HG03432 (cell line): ENCODE measurements around the gene NTN1.
"Not testable (repeated sequence)": the region's sequence is repeated elsewhere in the genome, so short reads cannot be mapped to it uniquely, and the experiment has no call there.

Source experiments
- ATAC-seq: cut with Tn5 transposase; IDR thresholded peaks from one replicate; pipeline ENCODE4 v1.9.1; 2021; ENCODE audit warnings: mild to moderate bottlenecking, moderate library complexity; ENCODE audit not compliant: unreplicated experiment

NTN1 gene

DNA sequence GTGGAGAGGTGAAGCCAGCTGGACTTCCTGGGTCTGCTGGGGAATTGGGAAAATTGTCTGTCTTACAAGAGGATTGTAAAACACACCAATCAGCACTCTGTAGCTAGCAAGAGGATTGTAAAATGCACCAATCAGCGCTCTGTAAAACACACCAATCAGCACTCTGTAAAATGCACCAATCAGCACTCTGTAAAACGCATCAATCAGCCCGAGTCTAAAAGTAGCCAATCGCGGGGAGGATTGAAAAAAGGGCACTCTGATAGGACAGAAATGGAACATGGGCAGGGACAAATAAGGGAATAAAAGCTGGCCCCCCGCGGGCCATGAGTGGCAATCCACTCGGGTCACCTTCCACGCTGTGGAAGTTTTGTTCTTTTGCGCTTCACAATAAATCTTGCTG lies 130.4 kb downstream of the NTN1 start:
- not testable (repeated sequence) for ATAC-seq

GRCh38 chr17:9158544-9159452 lies 137.5 kb downstream of the NTN1 start:
- no peak for ATAC-seq

DNA sequence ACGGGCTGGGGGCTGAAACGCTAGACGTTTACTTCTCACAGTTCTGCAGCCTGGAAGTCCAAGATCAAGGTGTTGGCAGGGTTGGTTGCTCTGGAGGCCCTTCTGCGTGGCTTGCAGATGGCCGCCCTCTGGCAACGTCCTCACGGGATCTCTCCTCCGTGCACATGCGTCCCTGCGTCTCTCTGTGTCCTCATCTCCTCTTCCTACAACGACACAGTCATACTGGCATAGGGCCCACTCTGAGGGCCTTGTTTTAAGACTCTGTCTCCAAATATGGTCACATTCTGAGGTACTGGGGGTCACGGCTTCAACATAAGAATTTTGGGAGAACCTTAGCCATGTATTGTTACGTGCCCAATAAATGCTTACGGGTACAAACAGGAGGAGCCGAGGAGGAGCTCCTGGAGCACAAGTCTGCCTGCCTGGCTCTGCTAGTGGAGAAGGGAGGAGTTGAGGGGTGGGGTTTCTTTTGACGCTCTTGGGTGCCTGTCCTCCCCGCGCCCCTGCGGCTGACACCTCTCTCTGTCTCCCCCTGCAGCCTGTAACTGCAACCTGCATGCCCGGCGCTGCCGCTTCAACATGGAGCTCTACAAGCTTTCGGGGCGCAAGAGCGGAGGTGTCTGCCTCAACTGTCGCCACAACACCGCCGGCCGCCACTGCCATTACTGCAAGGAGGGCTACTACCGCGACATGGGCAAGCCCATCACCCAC lies 141.1 kb downstream of the NTN1 start:
- no peak for ATAC-seq

GRCh38 chr17:9166788-9167187 lies 145.5 kb downstream of the NTN1 start:
- ATAC-seq: no peak

GRCh38 chr17:9167379-9167778 lies 146.1 kb downstream of the NTN1 start:
- no peak for ATAC-seq

DNA sequence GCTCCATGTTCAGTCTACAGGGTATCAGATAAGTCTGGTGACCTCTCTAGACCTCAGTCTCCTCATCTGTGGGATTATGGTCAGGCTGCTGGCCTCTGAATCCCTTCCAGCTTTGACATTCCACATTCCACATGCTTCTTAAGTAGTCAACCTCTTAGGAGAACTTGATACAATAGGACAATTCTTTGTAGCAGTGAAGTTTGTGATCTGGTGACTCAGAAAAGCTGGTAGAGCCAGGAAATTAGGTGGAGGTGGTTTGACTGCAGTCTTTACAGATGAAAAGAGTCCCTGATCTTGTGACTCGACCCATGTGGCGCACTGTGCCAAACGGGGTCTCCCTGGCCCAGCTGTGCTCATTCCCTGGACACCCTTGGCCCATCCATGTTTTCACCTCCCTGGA lies 147.8 kb downstream of the NTN1 start:
- no peak for ATAC-seq

DNA sequence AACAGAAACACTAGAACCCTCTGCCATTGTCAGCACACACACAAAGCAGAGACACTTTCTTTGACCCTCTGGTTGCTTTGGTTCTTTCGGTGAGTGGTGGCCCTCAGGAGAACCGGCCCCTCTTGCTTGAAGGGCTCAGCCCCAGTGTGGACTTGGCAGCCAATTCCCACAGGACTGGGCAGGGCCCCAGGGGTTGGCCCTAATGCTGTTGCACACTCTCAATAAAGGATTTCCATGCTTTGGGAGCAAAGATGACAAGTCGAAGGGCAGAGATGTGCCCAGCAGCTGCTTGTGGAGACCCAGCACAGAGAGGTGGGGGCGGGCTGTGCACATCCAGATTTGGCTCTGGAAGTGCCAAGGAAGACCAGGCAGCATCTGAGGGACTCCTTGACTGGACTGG lies 149.0 kb downstream of the NTN1 start:
- ATAC-seq: no peak

GRCh38 chr17:9170853-9171252 lies 149.5 kb downstream of the NTN1 start:
- ATAC-seq: no peak

- ATAC-seq: no peak
Measured at GRCh38 chr17:9173386-9173983, 152.2 kb downstream of the NTN1 start.

DNA sequence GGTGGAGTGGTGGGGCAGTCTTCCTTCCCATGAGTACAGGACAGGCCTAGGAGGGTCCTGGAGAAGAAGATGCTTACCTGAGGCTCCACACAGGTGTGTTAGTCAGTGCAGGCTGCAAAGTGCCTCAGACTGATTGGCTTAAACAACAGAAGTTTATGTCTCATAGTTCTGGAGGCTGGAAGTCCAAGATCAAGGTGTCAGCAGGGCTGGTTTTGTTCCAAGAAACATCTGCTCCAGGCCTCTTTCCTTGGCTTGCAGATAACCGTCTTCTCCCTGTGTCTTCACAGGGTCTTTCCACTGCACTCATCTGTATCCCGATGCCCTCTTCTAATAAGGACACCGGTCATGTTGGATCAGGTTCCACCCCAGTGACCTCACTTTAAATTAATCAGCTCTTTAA lies 153.0 kb downstream of the NTN1 start:
- ATAC-seq: no peak

- ATAC-seq: no peak
Measured at GRCh38 chr17:9174779-9175574, 153.7 kb downstream of the NTN1 start.

GRCh38 chr17:9175700-9176467 lies 154.6 kb downstream of the NTN1 start:
- no peak for ATAC-seq

GRCh38 chr17:9177212-9177611 lies 155.9 kb downstream of the NTN1 start:
- ATAC-seq: no peak

DNA sequence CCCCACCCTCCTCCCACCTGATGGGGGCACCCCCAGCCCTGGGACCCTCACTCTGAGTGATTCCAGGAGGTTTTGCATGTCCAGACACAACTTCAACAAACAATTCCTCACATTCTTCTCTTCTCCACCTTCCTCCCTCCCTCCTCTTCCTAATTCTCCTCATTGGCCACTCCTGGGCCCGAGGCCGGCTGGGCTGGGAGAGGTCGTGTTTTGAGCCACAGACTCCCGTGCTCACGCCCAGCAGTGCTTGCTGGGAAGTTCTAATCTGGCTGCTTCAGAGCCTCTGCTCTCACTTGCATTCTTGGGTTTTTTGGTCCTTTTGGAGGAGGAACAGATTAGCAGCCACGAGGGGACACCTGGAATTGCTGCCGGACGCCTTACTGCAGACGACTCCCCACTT lies 157.0 kb downstream of the NTN1 start:
- ATAC-seq: no peak

GRCh38 chr17:9179602-9180001 lies 158.3 kb downstream of the NTN1 start:
- no peak for ATAC-seq

DNA sequence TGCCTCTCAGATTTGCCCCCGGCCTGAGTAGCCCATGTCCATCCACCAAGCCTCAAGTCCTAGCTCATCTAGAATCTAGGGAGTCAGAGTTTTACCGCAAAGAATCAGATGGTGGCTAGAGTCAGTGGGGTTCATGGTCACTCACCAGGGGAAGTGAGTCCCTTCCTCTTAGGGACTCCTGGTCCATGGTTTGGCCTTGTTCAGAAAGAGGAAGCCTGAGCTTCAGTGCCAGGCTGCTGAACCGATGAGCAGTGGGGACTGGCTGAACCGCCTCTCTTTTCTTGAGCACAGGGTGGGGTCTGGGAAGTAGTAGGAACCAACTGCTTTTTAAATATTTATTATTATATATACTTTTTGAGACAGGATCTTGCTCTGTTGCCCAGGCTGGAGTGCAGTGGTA lies 160.3 kb downstream of the NTN1 start:
- ATAC-seq: no peak

GRCh38 chr17:9183306-9183705 lies 162.0 kb downstream of the NTN1 start:
- no peak for ATAC-seq

DNA sequence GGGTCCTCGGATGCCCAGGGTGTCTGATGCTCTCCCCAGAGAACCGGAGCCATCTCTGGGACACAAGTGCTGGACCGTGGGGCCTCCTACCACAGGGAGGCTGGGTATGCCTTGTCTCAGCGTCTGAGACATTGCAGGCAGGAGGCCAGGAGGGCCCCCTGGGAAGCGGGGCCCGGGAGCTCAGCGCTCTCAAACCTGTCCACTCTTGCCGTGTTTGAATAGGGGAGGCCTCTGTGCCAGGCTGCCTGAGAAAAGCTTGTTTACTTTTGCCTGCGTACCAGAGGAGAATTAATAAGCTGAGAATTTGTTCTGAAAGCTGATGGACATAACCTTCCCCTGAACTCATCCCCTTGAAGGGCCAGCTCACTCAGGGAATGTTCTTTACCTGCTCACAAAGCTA lies 163.8 kb downstream of the NTN1 start:
- ATAC-seq: no peak

- no peak for ATAC-seq
Measured at GRCh38 chr17:9185688-9186284, 164.5 kb downstream of the NTN1 start.

GRCh38 chr17:9187828-9188227 lies 166.5 kb downstream of the NTN1 start:
- no peak for ATAC-seq
